ENCODE data around the gene RXRB.

DNA sequence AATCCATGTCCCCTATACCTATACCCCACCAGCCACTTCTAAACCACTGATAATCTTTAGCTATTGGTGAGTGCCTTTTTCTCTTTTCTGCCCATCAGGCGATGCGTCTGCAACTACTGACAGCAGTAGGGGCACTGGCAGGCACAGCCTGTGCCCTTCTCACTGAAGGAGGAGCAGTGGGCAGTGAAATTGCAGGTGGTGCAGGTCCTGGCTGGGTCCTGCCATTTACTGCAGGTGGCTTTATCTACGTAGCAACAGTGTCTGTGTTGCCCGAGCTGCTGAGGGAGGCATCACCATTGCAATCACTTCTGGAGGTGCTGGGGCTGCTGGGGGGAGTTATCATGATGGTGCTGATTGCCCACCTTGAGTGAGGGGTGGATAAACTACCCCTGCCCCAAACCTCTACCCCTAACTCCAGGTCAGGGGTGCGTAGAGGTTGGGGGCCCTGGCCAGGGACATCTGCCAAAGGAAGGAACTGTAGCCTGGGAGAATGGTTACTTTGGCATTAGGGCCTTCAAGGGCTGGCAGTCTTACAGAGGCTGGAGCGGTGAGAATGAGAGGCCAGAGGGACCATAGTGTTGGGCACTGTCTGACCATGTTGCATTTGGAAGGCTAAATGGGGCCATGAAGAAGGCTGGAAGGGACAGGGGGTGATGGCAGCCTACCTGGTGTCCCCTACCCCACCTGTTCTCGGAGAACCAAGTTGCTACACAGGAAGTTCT is 3.1 kb upstream of the RXRB start:
- TF ChIP-seq, protein P1, sequence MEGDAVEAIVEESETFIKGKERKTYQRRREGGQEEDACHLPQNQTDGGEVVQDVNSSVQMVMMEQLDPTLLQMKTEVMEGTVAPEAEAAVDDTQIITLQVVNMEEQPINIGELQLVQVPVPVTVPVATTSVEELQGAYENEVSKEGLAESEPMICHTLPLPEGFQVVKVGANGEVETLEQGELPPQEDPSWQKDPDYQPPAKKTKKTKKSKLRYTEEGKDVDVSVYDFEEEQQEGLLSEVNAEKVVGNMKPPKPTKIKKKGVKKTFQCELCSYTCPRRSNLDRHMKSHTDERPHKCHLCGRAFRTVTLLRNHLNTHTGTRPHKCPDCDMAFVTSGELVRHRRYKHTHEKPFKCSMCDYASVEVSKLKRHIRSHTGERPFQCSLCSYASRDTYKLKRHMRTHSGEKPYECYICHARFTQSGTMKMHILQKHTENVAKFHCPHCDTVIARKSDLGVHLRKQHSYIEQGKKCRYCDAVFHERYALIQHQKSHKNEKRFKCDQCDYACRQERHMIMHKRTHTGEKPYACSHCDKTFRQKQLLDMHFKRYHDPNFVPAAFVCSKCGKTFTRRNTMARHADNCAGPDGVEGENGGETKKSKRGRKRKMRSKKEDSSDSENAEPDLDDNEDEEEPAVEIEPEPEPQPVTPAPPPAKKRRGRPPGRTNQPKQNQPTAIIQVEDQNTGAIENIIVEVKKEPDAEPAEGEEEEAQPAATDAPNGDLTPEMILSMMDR (IDR thresholded peaks at IDR 0.05; ENCODE audit: low read depth, low read length), result no peak
- TF ChIP-seq EZH2phosphoT487 (IDR thresholded peaks at IDR 0.05; ENCODE audit: low read depth), result no peak
